Colonic mucosa (tissue), 4 donors: ENCODE measurements around the gene PRKCD. TPM values are rescaled to one million over a fixed set of nuclear protein-coding genes. Genes with fewer than 3 reads are reported as not detected.

Experiments used
- DNase-seq: peaks from one replicate; pipeline ENCODE4 v3.0.0-alpha.2; 2020
- H3K27ac ChIP-seq: fragments of 200-600 bp; one replicate; pipeline ENCODE4 v1.8.0; 2021
- H3K27me3 ChIP-seq: fragments of 200-600 bp; one replicate; pipeline ENCODE4 v1.8.0; 2021
- H3K36me3 ChIP-seq: fragments of 200-600 bp; one replicate; pipeline ENCODE4 v1.8.0; 2021
- H3K4me1 ChIP-seq: fragments of 200-600 bp; one replicate; pipeline ENCODE4 v1.8.0; 2021; ENCODE audit warnings: mild to moderate bottlenecking
- H3K4me3 ChIP-seq: fragments of 200-600 bp; one replicate; pipeline ENCODE4 v1.8.0; 2021
- H3K9ac ChIP-seq, 2 donors: one replicate each; pipeline ENCODE4 v1.7.0; 2013; ENCODE audit warnings: control low read depth in 2 of 2, low read depth in 2 of 2, low read length in 2 of 2
- H3K9me3 ChIP-seq: fragments of 200-600 bp; one replicate; pipeline ENCODE4 v1.8.0; 2021
- intact Hi-C: fragments of 100-400 bp; cut with DNase I; formaldehyde crosslinking; loops from one replicate; pipeline ENCODE4 v1.14.1; 2022
- total RNA-seq, 2 donors: library from RNA; stranded (reverse); fragmentation: NEBNext Ultra II Directional in 1 of 2; extraction: Animal tissue kit (Norgen Biotek cat#: 25700) in 1 of 2; gene quantifications; one replicate each; pipeline ENCODE4 v1.2.1, GENCODE V29; 2021
- TF ChIP-seq, protein P1 (sequence below): fragments of 200-600 bp; IDR thresholded peaks from one replicate; pipeline ENCODE4 v1.8.0; 2022; ENCODE audit warnings: antibody characterized with exemption, mild to moderate bottlenecking
- donor health status: healthy.
- donor health status: DM: no; HTN: no; CAD: no.
- donor health status: DM: no; HTN: no; CAD: no.

PRKCD gene
- total RNA-seq, 2 donors from 2014 or later, result 58.9 to 75.0 TPM

DNA sequence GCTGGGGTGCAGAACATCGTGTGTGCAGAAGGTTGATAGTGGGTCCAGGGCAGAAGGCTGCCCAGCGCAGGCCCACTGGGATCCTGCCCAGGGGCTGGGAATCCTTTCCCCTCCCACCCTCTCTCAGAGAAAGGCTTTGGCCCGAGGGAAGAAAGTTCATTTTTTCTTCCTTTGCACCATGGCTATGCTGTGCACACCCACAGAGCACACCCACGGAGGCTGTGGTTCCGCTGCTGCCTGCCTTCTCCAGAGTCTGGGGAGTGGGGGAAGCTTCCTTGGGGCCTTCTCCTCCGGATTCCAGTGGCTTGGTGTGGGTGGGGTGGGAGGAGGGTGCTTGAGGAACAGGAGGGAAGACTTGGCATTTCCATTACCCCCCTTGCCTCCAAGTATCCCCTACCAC lies 7.0 kb upstream of the PRKCD start:
- Histone ChIP-seq H3K27ac (no peak overlapping the region), H3K36me3 (no peaks in the 10 kb centered on the region), H3K4me1 (peaks cover 18% of the 10 kb centered on the region), H3K9me3 (no peaks in the 10 kb centered on the region), H3K9ac (peak overlapping the region in 1 of 2 donors; percentile 63), H3K4me3 (no peak overlapping the region), H3K27me3 (no peaks in the 10 kb centered on the region)
- intact Hi-C loops, result no loop called here
- TF ChIP-seq, protein P1, sequence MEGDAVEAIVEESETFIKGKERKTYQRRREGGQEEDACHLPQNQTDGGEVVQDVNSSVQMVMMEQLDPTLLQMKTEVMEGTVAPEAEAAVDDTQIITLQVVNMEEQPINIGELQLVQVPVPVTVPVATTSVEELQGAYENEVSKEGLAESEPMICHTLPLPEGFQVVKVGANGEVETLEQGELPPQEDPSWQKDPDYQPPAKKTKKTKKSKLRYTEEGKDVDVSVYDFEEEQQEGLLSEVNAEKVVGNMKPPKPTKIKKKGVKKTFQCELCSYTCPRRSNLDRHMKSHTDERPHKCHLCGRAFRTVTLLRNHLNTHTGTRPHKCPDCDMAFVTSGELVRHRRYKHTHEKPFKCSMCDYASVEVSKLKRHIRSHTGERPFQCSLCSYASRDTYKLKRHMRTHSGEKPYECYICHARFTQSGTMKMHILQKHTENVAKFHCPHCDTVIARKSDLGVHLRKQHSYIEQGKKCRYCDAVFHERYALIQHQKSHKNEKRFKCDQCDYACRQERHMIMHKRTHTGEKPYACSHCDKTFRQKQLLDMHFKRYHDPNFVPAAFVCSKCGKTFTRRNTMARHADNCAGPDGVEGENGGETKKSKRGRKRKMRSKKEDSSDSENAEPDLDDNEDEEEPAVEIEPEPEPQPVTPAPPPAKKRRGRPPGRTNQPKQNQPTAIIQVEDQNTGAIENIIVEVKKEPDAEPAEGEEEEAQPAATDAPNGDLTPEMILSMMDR, result no peak
- DNase-seq, result no peak

DNA sequence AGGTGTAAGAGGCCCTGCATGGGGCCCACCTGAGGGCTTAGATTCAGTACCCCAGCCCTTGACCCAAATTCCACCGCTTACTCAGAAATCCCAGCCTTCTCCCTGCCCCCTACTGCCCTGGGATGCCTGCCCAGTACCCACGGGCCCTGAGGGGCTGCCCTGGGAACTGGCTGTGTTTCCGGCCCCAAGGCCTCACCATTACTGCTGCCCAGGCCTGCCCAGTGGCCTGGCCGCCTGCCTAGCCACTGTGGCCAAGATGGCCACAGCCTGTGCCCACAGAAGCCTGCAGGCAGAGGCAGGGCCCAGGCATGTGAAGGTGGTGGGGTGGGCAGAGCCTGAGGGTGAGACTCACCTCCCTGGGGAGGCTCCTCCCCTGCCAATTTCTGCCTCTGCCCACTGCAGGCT lies 6.1 kb upstream of the PRKCD start:
- Histone ChIP-seq H3K4me3 (no peak overlapping the region), H3K27me3 (no peaks in the 10 kb centered on the region), H3K27ac (no peak overlapping the region), H3K36me3 (no peaks in the 10 kb centered on the region), H3K9me3 (no peaks in the 10 kb centered on the region), H3K9ac (peak overlapping the region in 1 of 2 donors; percentile 63), H3K4me1 (peaks cover 18% of the 10 kb centered on the region)
- intact Hi-C loops, result no loop called here
- DNase-seq, result no peak
- TF ChIP-seq, protein P1, result no peak

DNA sequence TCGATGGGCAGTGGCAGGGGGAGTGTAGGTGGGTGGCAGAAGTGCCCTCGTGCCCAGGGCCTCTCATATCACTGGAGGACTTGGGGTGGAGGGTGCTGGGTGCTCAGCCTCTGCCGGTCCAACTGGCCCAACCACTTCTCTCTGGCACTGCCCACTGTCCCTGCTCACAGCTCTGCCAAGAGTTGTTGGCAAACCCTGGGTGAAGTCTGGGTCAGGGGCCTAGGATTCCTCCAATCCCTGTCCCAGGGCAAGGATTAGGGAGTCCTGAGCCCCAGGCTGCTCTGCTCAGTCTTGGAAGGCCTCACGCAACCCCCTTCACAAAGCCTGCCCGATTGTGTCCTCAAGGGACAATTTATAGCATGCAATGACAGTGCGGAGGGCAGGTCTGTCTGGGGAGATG lies 5.2 kb upstream of the PRKCD start:
- peak overlapping the region in 1 of 2 donors; percentile 63 for H3K9ac ChIP-seq
- intact Hi-C loops, result no loop called here
- H3K9me3 ChIP-seq, result no peaks in the 10 kb centered on the region
- TF ChIP-seq, protein P1, result no peak
- H3K27ac ChIP-seq, result peak overlapping the region; percentile 72
- H3K4me1 ChIP-seq, result peaks cover 15% of the 10 kb centered on the region
- H3K36me3 ChIP-seq, result no peaks in the 10 kb centered on the region
- H3K27me3 ChIP-seq, result no peaks in the 10 kb centered on the region
- peak; percentile 87 for DNase-seq
- no peak overlapping the region for H3K4me3 ChIP-seq

DNA sequence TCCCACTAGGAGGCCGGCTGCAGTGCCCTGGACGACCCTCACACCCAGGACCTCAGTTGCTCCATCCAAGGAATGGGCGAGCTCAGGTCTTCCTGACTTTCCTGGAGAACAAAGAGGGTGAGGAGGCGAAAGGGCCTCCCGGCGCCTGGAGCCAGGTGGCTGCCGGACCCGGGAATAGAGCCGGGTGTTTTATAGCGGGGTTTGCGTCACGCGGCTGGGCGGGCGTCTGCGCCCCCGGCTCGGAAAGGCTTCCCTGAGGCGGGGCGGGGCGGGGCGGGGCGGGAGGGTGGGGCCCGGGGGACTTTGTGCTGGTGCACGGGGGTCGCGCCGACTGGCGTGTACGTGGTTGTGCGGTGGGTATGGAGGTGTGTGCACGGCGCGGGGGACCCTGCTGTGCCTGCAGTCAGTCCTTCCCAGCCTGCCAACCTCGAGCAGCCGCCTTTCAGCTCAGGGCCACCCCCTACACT lies 4.6 kb upstream of the PRKCD start:
- peak; percentile 85 for DNase-seq
- Histone ChIP-seq H3K27me3 (no peaks in the 10 kb centered on the region), H3K4me3 (no peak overlapping the region), H3K27ac (peak overlapping the region; percentile 72), H3K4me1 (peaks cover 14% of the 10 kb centered on the region), H3K9me3 (no peaks in the 10 kb centered on the region), H3K9ac (peak overlapping the region; percentile 24 to 63), H3K36me3 (no peaks in the 10 kb centered on the region)
- TF ChIP-seq, protein P1, result no peak
- intact Hi-C loops, result no loop called here

DNA sequence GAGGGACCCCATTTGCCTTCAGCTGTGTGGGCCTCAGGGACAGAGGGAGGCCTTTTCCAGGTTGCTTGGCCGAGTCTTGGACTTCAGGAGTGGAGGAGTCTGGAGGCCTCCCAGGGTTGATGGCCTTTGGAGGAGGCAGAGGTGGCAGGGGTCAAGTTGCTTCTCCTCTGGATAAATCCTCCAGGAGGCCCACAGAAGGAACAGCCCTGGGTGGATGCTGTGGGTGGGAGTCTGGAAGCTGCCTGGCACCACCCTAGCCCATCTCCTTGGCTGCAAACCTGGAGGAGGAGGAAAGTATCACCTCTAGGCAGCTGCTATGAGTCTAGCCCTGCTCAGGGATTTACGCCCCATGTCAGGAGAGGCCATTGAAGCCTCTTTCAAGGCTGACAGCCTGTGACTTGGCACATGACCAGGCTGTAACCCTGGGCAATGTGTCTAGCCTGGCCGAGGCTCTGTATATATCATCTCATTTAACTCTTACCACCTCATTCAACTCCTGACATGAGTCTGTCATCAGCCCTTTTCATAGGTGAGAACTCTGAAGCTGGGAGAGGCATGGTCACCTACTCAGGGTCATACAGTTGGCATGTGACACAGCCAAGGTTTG lies 2.9 kb upstream of the PRKCD start:
- Histone ChIP-seq H3K27me3 (no peaks in the 10 kb centered on the region), H3K27ac (peak overlapping the region; percentile 85), H3K36me3 (no peaks in the 10 kb centered on the region), H3K4me3 (no peak overlapping the region), H3K9ac (peak overlapping the region in 1 of 2 donors; percentile 86), H3K9me3 (no peaks in the 10 kb centered on the region), H3K4me1 (peaks cover 14% of the 10 kb centered on the region)
- intact Hi-C loops, result no loop called here
- TF ChIP-seq, protein P1, result no peak
- no peak for DNase-seq
